HG03095 (cell line): ENCODE measurements around the gene RNF212.

Experiments used
- ATAC-seq: cut with Tn5 transposase; IDR thresholded peaks from one replicate; pipeline ENCODE4 v1.9.1; 2021; ENCODE audit warnings: moderate library complexity; ENCODE audit not compliant: unreplicated experiment

Gene RNF212

GRCh38 chr4:1115528-1116293 lies 2.3 kb upstream of the RNF212 start:
- ATAC-seq, result no peak

- no peak for ATAC-seq
Measured at GRCh38 chr4:1112821-1113182, 562 bp downstream of the RNF212 start.

- ATAC-seq, result no peak
Measured at GRCh38 chr4:1112174-1112820, 1.1 kb downstream of the RNF212 start.

GRCh38 chr4:1111259-1111809 lies 2.0 kb downstream of the RNF212 start:
- no peak for ATAC-seq

- ATAC-seq, result no peak
Measured at GRCh38 chr4:1109898-1110506, 3.4 kb downstream of the RNF212 start.

- no peak for ATAC-seq
Measured at GRCh38 chr4:1109333-1109732, 4.0 kb downstream of the RNF212 start.

- ATAC-seq, result no peak
Measured at GRCh38 chr4:1105662-1106061, 7.7 kb downstream of the RNF212 start.

GRCh38 chr4:1105067-1105466 lies 8.3 kb downstream of the RNF212 start:
- ATAC-seq, result no peak

GRCh38 chr4:1104647-1105046 lies 8.7 kb downstream of the RNF212 start:
- no peak for ATAC-seq

- no peak for ATAC-seq
Measured at GRCh38 chr4:1099684-1100335, 13.6 kb downstream of the RNF212 start.

- ATAC-seq, result no peak
Measured at GRCh38 chr4:1099270-1099669, 14.1 kb downstream of the RNF212 start.

- no peak for ATAC-seq
Measured at GRCh38 chr4:1098311-1098925, 14.9 kb downstream of the RNF212 start.

- ATAC-seq, result no peak
Measured at GRCh38 chr4:1097553-1097952, 15.8 kb downstream of the RNF212 start.

GRCh38 chr4:1096841-1097240 lies 16.5 kb downstream of the RNF212 start:
- no peak for ATAC-seq

- no peak for ATAC-seq
Measured at GRCh38 chr4:1094336-1094690, 19.1 kb downstream of the RNF212 start.

GRCh38 chr4:1093391-1094335 lies 19.7 kb downstream of the RNF212 start:
- ATAC-seq, result no peak

GRCh38 chr4:1092983-1093361 lies 20.4 kb downstream of the RNF212 start:
- no peak for ATAC-seq

GRCh38 chr4:1092026-1092982 lies 21.1 kb downstream of the RNF212 start:
- ATAC-seq, result no peak

- ATAC-seq, result no peak
Measured at GRCh38 chr4:1091561-1091995, 21.8 kb downstream of the RNF212 start.
